Measurements from ENCODE around the gene ANKFN1.

Gene ANKFN1

DNA sequence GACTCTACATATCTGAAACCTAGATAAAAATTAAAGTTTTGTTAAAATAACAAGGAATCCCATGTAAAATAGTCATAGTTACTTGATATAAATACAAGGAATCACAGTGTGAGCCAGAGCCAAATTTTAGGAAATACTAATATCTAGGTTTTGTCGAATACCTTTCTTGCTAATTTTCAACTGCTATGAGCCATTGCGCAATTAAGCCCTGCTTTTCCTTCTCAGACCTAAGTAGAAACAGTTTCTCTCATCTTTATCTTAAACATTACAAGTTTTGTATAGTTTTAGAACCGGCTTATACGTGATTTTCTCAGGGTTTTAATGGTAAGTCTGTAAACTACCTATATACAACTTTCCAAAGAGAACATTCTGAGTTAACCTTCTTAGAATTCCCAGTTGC, 282.9 kb downstream of the ANKFN1 start:
- no peak for DNase-seq (ENCODE audit: low spot score)

DNA sequence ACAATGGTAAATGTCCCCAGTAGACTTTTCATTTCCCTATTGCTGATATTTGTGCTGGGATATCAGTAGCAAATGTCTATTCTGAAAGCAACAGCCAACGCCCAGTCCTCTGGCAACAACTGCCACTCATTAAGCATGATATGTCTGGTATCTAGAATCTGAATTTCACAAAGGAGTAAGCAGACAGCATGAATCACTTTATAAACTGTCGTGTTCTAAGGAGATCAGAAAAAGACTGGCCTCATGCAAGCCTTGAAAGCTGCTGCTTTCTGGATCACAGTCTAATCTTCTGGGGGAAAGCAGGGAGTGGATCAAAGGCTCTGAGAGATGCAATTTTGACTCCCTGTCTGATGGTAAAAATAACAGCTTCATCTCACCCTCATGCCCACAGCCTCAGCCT, 287.1 kb downstream of the ANKFN1 start:
- DNase-seq (ENCODE audit: low spot score) = no peak

DNA sequence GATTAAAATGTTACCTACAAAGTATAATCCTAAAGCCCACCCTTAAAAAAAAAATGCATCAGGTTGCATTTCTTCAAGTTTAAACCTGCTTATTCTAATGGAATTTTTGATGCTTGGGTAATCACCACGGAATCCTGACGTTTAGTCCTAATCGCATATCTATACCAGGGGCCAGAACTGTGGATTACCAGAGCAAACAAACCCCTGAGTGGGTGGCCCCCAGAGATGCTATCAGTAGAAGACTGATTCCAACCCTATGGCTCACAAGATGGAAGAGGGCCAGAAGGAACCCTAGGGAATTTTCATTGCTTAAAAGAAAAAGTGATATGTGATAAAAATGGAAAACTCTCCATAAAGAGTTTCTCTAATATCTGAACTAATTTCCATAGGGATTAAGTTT, 288.0 kb downstream of the ANKFN1 start:
- no peak for DNase-seq (ENCODE audit: low spot score)

DNA sequence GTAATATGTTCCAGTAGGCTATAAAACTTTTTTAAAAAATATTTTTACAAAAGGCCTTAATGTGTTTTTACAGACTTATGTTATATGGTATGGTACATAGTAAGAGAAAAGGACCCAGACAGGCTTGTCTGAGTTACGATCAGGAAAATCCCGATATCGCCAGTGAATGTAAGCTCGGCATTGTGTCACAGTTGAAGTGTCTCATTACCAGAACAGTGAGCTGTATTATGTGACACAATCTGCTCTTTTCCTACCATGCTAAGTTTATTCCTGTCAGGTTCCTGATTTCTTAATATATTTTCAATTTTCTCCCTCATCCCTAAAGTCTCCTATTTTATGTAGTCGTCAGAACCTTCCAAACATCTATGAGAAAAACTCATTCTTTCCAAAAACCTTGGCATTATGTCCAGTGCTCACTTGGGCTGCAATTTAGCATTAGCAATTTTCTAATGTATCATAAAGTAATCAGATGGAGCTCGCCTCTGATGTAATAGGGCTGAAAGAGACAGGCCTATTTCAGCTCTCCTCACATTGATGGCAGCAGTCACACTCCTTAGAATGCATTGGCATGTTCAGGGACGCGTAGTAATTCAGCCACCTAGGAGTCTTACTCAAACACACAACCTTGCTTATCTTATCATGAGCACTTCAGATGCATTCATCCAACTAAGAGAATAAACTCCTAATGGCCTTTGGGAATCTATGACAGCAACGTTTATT, 292.6 kb downstream of the ANKFN1 start:
- DNase-seq (ENCODE audit: low spot score) = no peak

DNA sequence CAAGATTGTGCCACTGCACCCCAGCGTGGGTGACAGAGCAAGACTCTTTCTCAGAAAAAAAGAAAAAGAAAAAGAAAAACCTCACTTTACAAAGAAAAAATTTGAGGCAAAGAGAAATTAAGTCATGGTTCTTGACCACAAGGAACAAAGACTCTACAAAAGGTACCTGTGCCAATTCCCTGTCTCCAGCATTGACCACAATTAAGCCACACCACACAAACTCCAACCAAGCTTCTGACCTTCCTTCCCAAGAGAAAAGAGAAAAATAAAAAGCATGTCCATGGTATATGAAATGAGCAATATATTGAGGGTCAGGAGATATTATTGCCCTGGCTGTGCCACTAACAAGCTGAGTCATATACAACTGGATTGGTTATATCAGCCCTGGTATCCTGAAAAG, 293.9 kb downstream of the ANKFN1 start:
- no peak for DNase-seq (ENCODE audit: low spot score)

DNA sequence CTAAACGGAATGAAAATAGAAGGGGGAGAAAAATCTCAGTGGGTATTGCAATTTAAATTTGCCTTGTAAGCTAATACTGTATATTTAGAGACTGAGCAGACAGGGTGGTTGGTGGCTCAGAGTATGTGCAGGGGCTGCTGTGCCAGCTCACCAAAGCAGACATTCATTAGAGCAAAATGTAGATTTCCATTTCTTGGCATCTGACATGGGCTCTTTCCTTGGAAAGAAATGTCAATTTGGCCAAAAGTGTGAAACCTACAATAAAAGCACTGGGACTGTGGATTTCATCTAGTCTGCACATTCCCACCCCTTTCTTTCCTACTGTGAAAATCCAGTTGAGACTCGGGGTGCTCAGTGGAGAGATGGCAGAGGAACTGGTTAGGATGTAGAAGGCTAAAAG, 295.1 kb downstream of the ANKFN1 start:
- no peak for DNase-seq (ENCODE audit: low spot score)

DNA sequence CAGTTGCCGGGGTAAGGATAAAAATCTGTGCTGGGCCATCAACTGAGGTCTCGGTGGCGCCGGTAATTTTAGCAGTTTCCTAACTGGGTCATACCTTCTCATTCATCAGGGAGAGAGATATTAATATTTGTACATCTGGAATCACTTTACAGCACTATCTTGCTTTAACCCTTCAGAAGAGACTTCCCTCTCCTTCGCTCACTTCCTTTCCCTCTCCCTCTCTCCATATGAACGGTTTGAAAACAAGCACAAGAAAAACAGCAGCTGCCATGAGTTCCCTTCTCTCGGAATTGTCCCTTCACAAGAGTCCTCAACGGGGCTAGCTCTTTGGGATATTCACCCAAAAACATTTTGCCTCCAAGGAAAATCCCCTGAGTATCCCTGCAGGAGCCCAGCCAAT, 295.9 kb downstream of the ANKFN1 start:
- no peak for DNase-seq (ENCODE audit: low spot score)

DNA sequence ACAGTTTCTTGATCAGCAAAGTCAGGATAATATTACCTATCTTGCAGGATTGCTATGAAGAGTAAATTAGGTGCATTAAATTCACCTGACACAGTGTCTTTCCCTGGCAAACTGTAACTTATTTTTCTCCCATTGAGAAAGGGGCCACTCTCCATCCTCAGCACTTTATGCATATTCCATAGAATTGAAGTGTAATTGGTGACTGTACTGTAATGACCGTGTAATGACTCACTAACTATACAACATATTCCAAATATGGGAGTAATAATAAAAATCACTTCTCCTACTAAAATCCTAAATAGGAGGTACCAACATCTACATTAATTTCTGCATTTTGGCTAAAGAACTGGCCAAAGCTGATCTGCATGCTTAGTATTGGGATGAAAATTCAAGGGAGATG, 298.4 kb downstream of the ANKFN1 start:
- peak; percentile 34 for DNase-seq (ENCODE audit: low spot score)

DNA sequence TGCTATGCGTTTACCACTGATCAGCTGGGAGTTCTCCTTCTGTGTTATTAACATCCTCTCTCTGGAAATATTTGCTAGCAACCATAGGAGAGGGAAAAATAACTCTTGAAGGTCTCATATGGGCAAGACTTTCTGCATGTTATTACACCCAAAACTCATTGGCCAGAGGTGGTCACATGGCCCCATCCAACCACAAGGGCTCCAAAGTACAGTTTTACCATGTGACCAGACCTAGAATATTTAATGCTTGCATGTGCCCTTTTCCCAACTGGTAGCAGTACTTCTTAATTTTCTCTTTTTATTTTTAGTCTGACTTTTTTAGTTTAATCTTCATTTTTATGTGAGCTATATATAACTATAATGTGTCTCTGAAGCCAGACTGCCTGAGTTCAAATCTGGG, 299.2 kb downstream of the ANKFN1 start:
- DNase-seq (ENCODE audit: low spot score) = no peak

DNA sequence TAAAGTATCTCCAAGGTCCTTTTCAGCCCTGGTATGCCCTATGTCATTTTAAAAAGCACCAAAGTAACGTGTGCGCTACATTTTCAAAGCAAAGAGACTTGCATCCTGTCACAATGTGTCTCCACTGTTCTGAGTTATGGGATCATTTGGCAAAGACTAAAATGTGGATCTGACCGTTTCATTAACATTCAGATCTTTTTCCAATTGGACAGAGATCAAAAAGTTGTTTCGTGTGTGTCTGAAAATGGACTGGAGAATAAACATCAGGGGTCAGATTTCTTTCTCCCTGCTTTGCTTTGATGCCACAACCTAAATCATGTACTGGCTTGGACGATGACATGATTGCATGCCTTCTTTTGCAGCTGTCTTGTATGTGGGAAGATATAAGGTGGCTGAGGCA, 304.2 kb downstream of the ANKFN1 start:
- DNase-seq (ENCODE audit: low spot score) = no peak

DNA sequence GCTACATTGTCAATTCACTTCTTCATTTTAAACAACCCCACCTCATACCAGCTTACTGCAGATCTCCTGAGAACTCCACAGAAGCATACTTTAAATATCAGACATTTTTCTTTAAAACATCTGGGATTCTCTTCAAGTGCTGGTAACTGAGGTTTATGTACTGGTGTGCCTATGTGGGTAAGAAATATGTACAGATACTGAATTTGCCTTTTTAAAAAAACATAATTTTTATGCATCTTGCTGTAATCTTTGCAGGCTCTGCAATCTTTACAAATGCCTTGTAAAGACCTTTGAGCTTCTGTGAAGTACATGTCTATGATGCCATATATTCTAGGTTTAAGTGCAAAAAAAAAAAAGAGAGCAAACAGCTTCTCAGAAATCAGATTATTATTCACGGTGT, 312.6 kb downstream of the ANKFN1 start:
- no peak for DNase-seq (ENCODE audit: low spot score)

DNA sequence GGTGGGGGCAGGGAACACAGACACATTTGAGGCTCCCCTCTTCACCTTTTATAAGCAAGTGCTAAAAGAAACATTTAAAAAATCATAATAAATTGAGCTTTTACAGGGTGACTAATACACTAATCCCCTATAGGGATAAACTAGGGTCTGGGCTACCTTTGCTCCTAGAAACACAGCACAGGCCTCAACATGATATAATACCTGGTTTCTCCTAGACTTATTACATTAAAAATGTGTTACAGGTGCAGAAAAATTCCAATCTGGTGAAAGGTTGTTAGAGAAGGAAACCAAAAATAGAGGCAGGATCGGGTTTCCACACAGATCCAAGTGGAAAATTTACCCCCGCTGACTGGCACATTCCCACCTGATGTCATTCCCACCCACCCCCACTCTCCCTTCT, 315.6 kb downstream of the ANKFN1 start:
- DNase-seq (ENCODE audit: low spot score) = no peak

DNA sequence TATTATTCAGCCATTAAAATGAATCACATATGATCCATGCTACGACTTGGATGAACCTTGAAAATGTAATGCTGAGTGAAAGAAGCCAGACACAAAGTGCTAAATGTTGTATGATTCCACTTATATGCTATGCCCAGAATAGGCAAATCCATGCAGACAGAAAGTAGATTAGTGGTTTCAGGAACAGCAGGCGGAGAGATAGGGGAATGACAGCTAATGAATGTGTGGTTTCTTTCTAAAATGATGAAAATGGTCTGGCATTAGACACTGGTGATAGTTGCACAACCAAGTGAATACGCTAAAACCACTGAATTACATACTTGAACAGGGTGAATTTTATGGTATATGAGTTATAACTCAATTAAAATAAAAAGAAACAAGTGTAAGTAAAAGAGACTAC, 318.4 kb downstream of the ANKFN1 start:
- DNase-seq (ENCODE audit: low spot score) = no peak

DNA sequence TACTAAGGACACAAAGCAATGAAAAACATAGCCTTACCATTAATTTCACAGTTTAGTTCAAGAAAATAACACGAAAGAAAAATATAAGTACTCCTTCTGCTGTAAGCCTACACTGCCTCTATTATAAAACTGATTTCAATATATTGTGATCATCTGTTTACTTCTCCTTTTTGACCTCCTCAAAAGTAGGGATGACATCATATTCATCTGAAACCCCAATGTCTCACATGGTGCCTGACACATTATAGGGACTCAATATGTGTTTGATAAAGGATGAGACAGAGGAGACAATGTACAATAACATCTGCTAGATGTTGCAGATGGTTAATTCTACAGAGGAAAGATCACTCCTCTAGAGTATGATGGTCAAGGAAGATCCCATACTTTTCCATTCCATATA, 321.8 kb downstream of the ANKFN1 start:
- DNase-seq (ENCODE audit: low spot score) = no peak

DNA sequence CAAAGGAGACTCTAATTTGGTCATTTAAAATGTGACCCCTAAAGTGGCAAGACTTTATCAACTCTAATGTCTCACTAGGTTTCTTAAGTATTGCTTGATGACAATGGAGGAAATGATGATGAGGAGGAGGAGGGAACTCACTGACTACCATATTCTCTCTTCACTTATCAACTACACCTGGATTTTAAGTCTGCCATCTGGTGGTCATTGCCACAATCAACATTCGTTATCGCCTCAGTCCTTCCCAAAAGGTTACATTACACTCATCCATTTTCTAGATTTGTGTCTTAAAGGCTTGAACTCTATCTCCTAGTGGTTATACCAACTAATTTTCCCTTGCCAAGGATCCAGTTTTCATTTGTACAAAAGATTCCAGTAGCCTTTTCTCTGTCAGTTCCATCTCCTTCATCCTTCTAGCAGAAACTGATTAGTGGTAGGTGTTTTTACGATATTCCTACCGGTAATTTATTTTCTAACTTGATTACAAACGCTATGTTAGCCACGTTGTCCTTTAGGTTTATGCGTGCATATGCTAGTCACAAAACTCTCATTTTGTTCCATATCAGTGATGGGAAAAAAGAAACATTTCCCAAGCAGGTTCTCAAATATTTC, 325.7 kb downstream of the ANKFN1 start:
- DNase-seq (ENCODE audit: low spot score) = peak; percentile 46

DNA sequence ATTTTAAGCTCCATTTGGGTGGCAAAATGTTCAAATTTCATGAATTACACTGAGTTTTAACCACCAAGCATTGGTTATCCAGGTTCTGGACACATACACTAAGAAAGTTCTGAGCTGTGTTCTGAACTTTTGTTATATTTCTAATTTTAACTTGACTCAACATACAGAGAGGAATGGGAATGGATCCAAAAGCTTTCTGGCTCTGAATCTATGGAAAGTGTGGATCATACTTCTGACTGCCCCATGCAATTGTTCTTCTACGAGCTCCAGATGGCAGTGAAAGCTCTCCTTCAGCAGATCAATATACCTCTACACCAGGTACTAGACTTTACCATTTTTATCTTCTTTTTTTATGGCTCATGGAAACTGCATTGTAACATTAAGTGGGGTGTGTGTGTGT, 327.2 kb downstream of the ANKFN1 start:
- no peak for DNase-seq (ENCODE audit: low spot score)

DNA sequence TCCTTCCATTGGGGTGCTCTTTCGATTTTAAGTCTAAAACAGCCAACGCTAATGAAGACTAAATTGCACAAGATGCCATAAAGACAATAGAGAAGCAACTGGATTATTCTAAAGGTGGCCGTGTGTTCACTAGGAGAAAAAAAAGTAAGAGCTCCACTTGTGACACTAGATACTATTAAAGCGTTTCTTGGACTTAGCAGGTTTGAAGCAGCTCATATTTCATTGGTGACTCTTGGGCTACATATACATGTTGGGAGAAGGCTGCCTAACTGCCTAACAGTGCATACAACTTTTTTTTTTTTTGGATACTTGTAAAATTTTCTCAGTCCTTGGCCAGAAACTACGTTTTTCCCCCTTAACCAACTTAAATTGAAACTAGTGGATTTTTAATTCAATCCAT, 328.4 kb downstream of the ANKFN1 start:
- DNase-seq (ENCODE audit: low spot score) = no peak

DNA sequence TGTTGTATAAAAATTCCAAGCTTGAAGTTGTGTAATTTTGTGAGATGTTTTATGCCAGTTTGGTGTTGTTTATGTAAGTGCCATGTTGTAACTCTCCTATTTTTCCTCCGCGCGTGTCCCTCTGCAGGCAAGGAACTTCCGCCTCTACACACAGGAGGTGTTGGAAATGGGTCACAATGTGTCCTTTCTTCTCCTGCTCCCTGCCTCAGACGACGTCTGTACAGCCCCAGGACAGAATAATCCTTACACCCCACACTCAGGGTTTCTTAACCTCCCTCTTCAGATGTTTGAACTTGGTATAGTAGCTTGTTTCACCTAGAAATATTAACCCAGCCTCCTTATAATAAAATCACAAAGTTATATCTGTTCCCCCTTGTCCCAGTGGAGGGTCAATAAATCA, 329.0 kb downstream of the ANKFN1 start:
- DNase-seq (ENCODE audit: low spot score) = no peak

DNA sequence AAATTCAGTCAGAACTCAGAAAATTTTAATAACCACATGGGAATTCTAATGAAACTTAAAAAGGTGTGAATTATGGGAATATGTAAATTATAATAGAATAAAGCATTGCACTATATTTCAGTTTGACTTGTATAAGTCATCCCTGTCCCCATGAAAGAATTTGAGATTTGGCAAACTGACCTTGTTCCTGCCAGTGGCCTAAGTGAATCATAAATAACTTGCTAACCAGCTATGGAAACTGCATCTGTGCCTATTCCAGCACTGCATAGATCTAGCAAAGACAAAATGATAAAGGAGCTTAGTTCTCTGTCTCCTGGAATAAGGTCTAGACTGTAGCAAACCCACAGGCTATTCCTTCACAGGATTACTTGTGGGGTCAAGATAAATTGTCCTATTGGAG, 333.5 kb downstream of the ANKFN1 start:
- no peak for DNase-seq (ENCODE audit: low spot score)

DNA sequence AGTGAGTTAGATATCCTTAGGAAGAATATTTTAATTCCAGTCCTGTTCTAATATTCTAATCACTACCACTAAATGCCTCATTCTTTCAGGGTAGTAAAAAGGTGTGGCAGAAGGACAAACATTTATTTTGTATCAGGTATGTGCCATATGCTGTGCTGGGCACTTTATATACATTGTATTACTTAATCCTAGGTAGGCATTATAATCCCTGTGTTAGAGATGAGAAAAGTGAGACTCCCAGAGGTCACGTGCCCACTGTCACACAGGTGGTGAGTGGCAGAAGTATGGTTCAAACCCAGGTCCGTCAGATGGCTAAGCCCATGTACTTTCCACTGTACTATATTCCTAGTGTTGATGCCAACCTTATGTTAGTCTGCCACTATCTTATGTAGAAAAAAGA, 335.5 kb downstream of the ANKFN1 start:
- no peak for DNase-seq (ENCODE audit: low spot score)

DNA sequence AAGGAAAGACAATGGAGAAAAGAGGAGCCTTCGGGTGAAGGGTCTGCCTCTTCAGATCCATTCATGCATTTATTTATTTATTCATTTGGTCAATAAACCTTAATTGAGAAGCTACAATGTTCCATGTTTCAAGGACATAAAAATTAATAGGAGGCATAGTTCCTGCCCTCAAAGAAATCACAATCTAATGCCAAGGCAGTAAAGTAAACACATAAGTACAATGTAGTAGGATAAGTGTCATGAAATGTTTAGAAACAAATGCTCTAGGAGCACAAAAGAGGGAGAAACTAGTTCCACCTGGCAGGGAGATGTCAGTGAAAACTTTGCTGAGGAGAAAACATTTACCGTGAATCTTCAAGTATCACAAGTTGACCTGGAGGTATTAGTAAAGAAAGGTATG, 336.7 kb downstream of the ANKFN1 start:
- no peak for DNase-seq (ENCODE audit: low spot score)

DNA sequence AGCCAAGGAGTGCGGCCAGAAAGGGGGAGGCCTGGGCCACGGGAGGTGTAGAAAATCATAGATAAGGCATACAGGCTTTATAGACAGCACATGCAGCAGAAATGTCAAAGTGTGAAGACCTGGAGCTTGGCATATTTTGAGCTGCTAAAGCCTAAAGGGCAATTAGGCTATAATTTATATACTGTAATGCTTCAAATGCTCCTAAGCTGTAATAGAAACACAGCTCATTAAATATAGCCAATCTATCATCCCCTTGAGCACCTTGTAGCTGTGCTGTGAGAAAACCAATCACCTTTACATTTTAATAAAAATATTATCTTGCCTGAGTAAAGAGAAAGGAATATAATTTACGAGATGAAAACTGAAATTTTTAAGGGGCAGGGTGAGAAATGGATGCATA, 342.3 kb downstream of the ANKFN1 start:
- DNase-seq (ENCODE audit: low spot score) = no peak

DNA sequence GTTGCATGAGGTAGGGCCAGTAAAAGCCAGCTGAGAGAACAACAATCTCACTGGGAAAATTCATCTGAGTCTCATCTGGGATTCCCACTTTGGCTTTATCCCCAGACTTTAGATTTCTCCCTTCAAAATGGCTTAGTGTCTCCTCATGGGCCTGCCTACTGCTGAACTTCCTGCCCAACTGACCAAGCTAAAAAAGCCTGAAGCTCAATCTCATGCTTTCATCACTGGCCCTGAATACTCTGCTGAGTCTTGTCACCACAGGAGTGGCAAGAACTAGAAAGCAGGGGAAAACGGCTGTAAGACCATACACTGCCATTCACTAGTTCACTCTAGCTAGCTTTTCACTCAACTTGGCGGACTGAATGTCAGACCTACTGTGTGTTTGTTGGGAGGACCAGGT, 343.9 kb downstream of the ANKFN1 start:
- DNase-seq (ENCODE audit: low spot score) = no peak

DNA sequence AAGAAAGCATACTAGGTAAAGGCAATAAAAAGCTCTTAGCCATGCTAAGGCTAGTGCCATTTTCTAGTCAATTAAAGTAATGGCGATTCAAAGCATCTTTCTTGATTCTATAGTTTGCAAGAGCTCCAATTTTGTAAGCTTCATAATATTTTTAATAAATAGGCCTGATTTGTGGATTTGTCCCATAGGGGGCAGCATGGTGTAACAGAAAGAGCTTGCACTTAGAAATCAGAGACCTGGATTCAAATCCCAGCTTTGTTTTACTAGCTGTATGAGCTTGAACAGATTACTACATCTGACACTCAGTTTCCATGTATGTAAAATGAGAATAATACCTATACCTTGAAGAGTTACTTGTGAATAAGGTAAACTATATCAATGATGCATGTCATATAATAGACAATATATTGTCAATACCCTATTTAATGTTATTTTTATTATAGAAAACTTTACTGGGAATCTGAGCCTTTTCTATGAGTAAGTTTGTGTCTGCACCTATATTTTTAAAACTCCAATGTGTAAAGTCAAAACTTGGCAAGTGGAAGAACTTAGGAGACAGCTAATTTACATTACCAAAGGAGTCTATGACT, 346.6 kb downstream of the ANKFN1 start:
- peak; percentile 62 for DNase-seq (ENCODE audit: low spot score)
